Measurements from ENCODE around the gene PCNX3.

- TF ChIP-seq, protein P1, sequence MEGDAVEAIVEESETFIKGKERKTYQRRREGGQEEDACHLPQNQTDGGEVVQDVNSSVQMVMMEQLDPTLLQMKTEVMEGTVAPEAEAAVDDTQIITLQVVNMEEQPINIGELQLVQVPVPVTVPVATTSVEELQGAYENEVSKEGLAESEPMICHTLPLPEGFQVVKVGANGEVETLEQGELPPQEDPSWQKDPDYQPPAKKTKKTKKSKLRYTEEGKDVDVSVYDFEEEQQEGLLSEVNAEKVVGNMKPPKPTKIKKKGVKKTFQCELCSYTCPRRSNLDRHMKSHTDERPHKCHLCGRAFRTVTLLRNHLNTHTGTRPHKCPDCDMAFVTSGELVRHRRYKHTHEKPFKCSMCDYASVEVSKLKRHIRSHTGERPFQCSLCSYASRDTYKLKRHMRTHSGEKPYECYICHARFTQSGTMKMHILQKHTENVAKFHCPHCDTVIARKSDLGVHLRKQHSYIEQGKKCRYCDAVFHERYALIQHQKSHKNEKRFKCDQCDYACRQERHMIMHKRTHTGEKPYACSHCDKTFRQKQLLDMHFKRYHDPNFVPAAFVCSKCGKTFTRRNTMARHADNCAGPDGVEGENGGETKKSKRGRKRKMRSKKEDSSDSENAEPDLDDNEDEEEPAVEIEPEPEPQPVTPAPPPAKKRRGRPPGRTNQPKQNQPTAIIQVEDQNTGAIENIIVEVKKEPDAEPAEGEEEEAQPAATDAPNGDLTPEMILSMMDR (IDR thresholded peaks at IDR 0.05), result no peak
- no peak for TF ChIP-seq POLR2A (IDR thresholded peaks at IDR 0.05)
These were observed 4.4 kb upstream of the PCNX3 start for GRCh38 chr11:65611028-65611757.

All from body of pancreas (tissue), 4 donors.